Spleen (tissue), 7 donors: ENCODE results near the gene CYP2B6.

ENCODE experiments used
- CTCF ChIP-seq, 11 experiments: fragments of 200-600 bp in 7 of 11; fragments of 450-650 bp in 4 of 11; sonication (generic) in 4 of 11; IDR thresholded peaks in 8 of 11; conservative IDR thresholded peaks in 3 of 11; 1 replicate in 7 of 11; 2 replicates in 4 of 11; pipeline versions ENCODE4 v1.4.0 to v1.8.0; 2016 to 2021; ENCODE audit warnings: antibody characterized with exemption in 11 of 11, inconsistent platforms in 4 of 11, mild to moderate bottlenecking in 1 of 11
- POLR2A ChIP-seq, 3 donors: fragments of 450-650 bp; IDR thresholded peaks; one replicate each; pipeline ENCODE4 v1.5.1; 2017; ENCODE audit warnings: antibody characterized with exemption in 3 of 3, mild to moderate bottlenecking in 1 of 3
- donor health status: DM: no; HTN: no; CAD: no; lungs with moderate emphysema.
- donor health status: DM: no; HTN: no; CAD: no.
- donor health status: DM: no; HTN: no; CAD: no.

- no peak for TF ChIP-seq CTCF (IDR thresholded peaks at IDR 0.05 in 8 of 11, conservative IDR thresholded peaks at IDR 0.05 in 3 of 11)
- TF ChIP-seq POLR2A (IDR thresholded peaks at IDR 0.05): no peak
Measured at GRCh38 chr19:40948580-40949299, 42.3 kb upstream of the CYP2B6 start.
